Measurements from ENCODE around the gene MAFG. TPM values are rescaled to one million over a fixed set of nuclear protein-coding genes. Genes with fewer than 3 reads are reported as not detected.

The MAFG gene
- polyA plus RNA-seq, 3 donors = 12.4 to 14.8 (median 13.8) TPM

GRCh38 chr17:81888105-81888987 lies 39.2 kb downstream of the MAFG start:
- DNase-seq (ENCODE audit: extremely low read depth in 1 of 11, low read depth in 9 of 11, low spot score in 4 of 11) = no peak

GRCh38 chr17:81885869-81886548 lies 41.5 kb downstream of the MAFG start:
- DNase-seq (ENCODE audit: extremely low read depth in 1 of 11, low read depth in 9 of 11, low spot score in 4 of 11) = no peak

DNA sequence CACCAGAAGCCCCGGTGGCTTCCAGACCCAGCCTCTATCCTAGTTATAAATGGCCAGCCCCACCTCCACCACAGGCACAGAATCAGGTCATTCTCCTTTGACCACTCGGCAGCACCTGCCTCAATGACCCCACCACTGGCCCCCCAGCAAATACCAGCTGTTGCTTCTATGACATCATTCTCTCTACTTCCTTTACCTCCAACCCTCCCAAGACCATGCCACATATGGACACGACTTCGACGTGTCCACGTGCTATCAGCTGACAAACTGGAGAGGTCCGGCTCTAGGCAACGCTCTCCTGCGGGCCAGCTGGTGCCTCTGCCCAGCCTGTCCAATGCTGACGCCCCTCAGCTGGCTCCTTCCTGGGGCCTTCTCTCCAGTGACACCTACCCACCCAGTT lies 42.1 kb downstream of the MAFG start:
- DNase-seq (ENCODE audit: extremely low read depth in 1 of 11, low read depth in 9 of 11, low spot score in 4 of 11) = no peak

GRCh38 chr17:81884968-81885367 lies 42.6 kb downstream of the MAFG start:
- DNase-seq (ENCODE audit: extremely low read depth in 1 of 11, low read depth in 9 of 11, low spot score in 4 of 11) = no peak

GRCh38 chr17:81884520-81884919 lies 43.0 kb downstream of the MAFG start:
- DNase-seq (ENCODE audit: extremely low read depth in 1 of 11, low read depth in 9 of 11, low spot score in 4 of 11) = no peak

DNA sequence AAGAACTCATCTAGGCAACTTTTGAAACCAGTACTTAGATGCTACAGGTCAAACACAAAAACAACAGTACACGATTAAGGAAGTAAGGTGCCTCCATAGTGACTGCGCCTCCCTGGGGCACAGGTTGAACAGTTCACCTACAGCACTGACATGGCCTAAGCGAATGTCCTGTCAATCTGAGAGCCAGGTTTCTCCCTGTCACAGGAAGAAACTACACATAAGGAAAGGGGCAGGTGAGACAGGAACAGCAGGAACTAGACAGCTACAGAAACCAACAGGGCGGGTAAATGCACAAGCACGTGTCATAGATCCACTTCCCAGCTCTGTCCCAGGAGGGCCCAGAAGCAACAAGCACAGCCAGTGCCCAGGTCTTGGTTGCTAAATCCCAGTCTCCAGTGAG lies 48.4 kb downstream of the MAFG start:
- no peak for DNase-seq (ENCODE audit: extremely low read depth in 1 of 11, low read depth in 9 of 11, low spot score in 4 of 11)

GRCh38 chr17:81878294-81878693 lies 49.2 kb downstream of the MAFG start:
- no peak for DNase-seq (ENCODE audit: extremely low read depth in 1 of 11, low read depth in 9 of 11, low spot score in 4 of 11)

DNA sequence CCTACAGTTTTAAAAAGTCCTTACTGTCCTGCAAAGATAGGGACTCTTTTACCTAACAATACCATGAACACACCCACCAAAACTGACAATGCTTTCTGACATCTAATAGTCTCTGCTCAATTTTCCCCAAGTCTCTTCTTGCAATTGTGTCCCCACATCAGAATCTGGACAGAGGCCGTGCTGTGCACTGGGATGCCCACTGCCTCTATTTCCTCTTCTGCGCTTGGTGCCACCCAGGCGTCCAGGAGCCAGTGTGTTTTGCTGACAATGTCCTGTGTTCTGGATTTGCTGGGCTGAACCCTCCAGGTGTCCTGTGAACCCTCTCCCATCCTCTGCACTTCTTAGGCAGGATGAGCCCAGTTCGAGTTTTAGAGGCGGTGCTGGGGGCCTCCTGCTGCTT lies 50.0 kb downstream of the MAFG start:
- DNase-seq (ENCODE audit: extremely low read depth in 1 of 11, low read depth in 9 of 11, low spot score in 4 of 11) = no peak

DNA sequence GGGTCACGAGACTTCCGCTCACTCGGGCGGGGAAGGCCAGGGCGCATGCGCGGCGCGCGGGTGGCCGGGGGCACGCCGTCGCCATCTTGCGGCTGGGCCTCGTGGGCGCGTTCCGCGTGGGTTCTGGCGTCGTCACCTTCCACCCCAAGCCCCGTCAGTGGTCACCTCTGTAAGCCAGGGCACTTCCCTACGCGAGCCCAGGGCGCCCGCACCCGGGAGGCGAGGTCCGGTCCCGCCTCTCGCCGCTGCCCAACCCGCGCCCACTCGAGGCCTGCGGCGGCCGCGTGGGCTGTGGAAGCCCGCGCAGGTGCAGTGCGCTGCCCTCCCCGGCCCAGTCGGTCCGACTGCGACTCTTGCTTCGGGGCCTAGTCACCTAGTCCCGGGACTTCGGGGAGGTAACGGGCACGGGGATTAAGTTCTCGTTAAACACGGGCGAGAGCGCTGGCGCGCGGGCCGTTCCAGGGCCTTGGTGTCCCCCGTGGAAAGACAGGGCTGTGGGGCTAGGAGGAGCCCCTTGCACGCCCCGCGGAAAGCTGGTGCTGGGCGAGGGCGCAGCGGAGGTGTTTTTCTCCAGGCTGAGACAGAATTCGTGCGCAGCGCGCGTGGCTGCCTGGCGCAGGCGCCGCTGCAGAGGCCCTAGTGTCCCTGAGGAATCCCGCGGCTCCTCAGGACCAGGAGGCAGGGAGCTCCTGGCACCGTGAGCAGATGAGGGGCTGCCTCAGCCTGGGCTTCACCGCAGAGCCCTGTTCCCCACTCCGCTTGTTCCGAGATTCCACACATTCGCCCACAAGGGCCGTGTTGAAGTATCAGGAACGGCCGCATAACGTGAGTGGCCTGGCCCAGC lies 55.9 kb downstream of the MAFG start:
- DNase-seq (ENCODE audit: extremely low read depth in 1 of 11, low read depth in 9 of 11, low spot score in 4 of 11) = peak in 9 of 11 donors; percentile 67 to 88 (median 82)

- no peak for DNase-seq (ENCODE audit: extremely low read depth in 1 of 11, low read depth in 9 of 11, low spot score in 4 of 11)
These were observed 56.6 kb downstream of the MAFG start, which contains the start of gene ARHGDIA for GRCh38 chr17:81870981-81871386. ARHGDIA (minus strand) TSS chr17:81871337; CDS start chr17:81869930, 1,407 bp downstream.

- no peak for DNase-seq (ENCODE audit: extremely low read depth in 1 of 11, low read depth in 9 of 11, low spot score in 4 of 11)
These were observed 57.2 kb downstream of the MAFG start for GRCh38 chr17:81870131-81870980.

GRCh38 chr17:81869221-81870130 lies 58.1 kb downstream of the MAFG start:
- peak in 1 of 11 donors; percentile 51 for DNase-seq (ENCODE audit: extremely low read depth in 1 of 11, low read depth in 9 of 11, low spot score in 4 of 11)

- DNase-seq (ENCODE audit: extremely low read depth in 1 of 11, low read depth in 9 of 11, low spot score in 4 of 11) = no peak
These were observed 58.8 kb downstream of the MAFG start for GRCh38 chr17:81868674-81869220.

Measured in renal cortex interstitium (tissue), 11 donors.